ENCODE data around the gene NEK7.

NEK7 gene

DNA sequence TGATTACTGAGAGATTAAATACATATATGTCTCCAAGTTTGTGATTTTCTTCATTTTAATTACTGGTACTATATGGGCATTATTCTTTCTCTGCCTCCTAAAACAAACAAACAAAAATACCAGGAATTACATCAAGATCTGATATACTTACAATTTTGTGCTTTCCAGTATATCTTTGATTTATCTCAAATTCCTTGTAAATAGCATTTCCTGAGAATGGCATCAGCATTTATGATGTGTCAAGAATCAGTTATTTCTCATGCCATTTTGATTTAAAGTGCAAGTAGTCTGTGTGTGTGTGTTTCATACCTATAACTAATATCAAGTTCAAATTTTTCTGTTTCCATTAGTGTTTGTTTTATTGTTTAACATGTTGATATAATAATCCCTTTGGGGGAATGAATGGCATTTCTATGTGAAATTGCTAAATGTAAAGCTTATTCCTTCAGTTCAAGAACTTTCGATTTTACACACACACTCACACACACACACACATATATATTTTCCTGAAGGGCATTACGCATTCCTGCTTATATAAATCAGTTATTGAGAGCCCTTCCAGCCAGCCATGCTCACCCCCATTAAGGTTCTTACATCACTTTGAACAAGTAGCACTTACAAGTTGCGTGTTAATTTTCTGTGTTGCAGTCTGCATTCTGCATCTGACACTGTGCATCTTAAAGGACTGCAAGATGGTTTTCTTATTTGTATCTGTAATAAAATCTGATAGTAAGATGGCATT lies 102.7 kb downstream of the NEK7 start:
- no peak overlapping the region for H3K4me3 ChIP-seq (ENCODE audit: low read depth, low read length)
- no peak for DNase-seq (ENCODE audit: low read depth, low spot score)
- TF ChIP-seq, protein P1, sequence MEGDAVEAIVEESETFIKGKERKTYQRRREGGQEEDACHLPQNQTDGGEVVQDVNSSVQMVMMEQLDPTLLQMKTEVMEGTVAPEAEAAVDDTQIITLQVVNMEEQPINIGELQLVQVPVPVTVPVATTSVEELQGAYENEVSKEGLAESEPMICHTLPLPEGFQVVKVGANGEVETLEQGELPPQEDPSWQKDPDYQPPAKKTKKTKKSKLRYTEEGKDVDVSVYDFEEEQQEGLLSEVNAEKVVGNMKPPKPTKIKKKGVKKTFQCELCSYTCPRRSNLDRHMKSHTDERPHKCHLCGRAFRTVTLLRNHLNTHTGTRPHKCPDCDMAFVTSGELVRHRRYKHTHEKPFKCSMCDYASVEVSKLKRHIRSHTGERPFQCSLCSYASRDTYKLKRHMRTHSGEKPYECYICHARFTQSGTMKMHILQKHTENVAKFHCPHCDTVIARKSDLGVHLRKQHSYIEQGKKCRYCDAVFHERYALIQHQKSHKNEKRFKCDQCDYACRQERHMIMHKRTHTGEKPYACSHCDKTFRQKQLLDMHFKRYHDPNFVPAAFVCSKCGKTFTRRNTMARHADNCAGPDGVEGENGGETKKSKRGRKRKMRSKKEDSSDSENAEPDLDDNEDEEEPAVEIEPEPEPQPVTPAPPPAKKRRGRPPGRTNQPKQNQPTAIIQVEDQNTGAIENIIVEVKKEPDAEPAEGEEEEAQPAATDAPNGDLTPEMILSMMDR (IDR thresholded peaks at IDR 0.05; ENCODE audit: low read depth, low read length), result no peak
- in situ Hi-C loops (cut with HindIII; ENCODE audit: low sequenced_read_pairs), result no loop called here

DNA sequence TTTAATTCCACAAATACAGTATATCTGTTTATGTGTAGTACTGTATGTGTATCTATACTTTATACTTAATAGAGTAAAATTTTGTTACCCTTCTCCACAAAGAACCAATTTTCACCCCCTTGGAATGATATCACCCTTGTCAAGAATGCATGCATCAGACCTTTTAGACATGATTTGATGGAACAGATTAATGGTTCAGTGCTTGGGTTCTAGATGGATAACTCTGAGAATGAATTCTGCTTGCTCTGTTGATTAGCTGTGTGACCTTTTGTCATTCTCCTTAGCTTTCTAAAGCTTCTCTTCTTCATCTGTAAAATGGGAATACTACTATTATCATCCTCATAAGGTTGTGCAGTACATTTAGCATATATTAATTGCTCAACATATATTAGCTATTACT lies 105.1 kb downstream of the NEK7 start:
- no peak overlapping the region for H3K4me3 ChIP-seq (ENCODE audit: low read depth, low read length)
- TF ChIP-seq, protein P1 (IDR thresholded peaks at IDR 0.05; ENCODE audit: low read depth, low read length), result no peak
- DNase-seq (ENCODE audit: low read depth, low spot score), result no peak
- in situ Hi-C loops (cut with HindIII; ENCODE audit: low sequenced_read_pairs), result no loop called here

DNA sequence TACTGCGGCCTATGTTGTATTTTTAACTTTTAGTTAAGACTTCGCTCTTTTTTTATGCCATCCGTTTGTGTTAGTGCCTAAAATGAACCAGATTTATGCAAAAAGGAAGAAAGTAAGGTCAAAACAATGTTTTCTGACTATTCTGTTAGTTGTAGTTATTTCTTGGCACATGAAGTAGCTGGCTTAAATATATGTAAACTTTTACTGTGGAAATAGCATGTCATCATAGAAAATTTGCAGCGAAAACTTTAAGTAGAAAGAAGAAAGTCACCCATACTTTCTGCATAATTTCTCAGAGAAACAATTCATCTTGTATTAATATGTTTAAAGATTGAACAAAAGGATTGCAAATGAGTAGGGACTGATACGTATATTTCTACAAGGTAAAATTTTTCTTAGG lies 106.4 kb downstream of the NEK7 start:
- in situ Hi-C loops (cut with HindIII; ENCODE audit: low sequenced_read_pairs), result no loop called here
- TF ChIP-seq, protein P1 (IDR thresholded peaks at IDR 0.05; ENCODE audit: low read depth, low read length), result no peak
- DNase-seq (ENCODE audit: low read depth, low spot score), result no peak
- H3K4me3 ChIP-seq (ENCODE audit: low read depth, low read length), result no peak overlapping the region

DNA sequence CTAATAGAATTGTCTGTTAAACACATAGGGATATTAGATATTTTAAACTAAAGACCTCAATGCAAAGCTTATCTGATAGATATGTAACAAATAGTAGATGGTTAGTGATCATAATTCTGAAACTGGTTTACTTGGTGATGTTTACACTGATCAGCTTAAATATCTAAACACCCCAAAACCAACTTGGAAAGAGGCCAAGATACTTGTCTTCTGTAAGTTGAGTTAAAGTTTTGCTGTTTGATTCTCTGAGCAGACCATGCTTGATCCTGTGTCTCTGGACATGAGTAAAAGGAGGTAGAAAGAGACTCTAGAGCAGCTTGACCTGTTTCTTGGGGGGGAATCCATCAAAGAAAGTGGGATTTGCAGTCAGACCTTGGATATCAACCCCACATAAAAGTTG lies 107.5 kb downstream of the NEK7 start:
- no peak overlapping the region for H3K4me3 ChIP-seq (ENCODE audit: low read depth, low read length)
- in situ Hi-C loops (cut with HindIII; ENCODE audit: low sequenced_read_pairs), result no loop called here
- no peak for DNase-seq (ENCODE audit: low read depth, low spot score)
- TF ChIP-seq, protein P1 (IDR thresholded peaks at IDR 0.05; ENCODE audit: low read depth, low read length), result no peak

DNA sequence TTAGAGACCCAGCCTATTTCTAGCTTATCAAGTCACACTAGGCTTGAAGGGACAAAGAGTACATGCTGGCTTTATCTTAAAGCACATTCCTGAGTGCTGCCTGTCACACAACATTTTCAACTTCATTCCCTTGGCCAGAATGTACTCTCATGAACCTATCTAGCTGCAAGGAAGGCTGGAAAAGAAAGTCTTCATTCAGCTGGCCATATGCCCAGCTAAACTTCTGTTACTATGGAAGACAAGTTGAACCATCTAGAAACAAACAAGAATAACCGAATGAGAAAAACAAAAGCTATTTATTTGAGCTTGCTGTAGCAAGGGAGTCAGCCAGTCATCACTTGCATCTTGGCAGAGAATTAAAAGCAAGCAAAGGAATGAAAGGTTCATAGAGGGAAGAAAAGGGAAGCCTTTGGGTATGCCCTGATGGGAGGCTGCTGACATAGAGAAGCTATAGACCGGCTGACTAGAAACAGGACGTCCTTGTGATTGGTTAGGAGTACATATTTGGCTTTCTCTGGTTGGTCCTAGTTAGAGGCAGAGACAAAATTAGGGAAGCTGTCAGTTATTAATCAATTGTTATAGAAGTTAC lies 108.4 kb downstream of the NEK7 start:
- no peak overlapping the region for H3K4me3 ChIP-seq (ENCODE audit: low read depth, low read length)
- peak; percentile 55 for DNase-seq (ENCODE audit: low read depth, low spot score)
- TF ChIP-seq, protein P1 (IDR thresholded peaks at IDR 0.05; ENCODE audit: low read depth, low read length), result no peak
- in situ Hi-C loops (cut with HindIII; ENCODE audit: low sequenced_read_pairs), result no loop called here

DNA sequence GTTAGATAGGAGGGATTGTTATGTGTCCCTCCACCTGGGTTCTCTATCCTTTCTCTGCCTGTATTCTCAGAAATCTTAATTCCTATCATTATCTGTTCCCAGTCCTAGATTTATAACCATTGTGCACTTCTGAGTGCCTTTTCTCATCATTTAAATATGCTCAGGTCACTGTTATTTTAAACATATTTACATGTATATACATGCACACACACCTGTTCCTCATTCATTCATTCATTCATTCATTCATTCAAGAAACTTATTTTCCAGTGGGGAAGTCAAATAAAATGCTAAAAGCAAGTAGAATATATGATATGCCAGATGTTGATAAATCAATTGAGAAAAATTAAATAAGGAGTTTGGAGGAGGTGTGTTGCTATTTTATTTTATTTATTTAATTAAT lies 110.3 kb downstream of the NEK7 start:
- H3K4me3 ChIP-seq (ENCODE audit: low read depth, low read length), result no peak overlapping the region
- in situ Hi-C loops (cut with HindIII; ENCODE audit: low sequenced_read_pairs), result no loop called here
- TF ChIP-seq, protein P1 (IDR thresholded peaks at IDR 0.05; ENCODE audit: low read depth, low read length), result no peak
- no peak for DNase-seq (ENCODE audit: low read depth, low spot score)

Data from astrocyte of the spinal cord (primary cell).